H1 (cell line): ENCODE measurements around the gene KPNA1. TPM values are rescaled to one million over a fixed set of nuclear protein-coding genes. Genes with fewer than 3 reads are reported as not detected.

Source experiments
- EP300 ChIP-seq, 2 experiments: IDR thresholded peaks; 1 replicate in 1 of 2; 2 replicates in 1 of 2; pipeline ENCODE4 v1.6.1; 2011 to 2012; ENCODE audit warnings: low read depth in 2 of 2, low read length in 2 of 2, mild to moderate bottlenecking in 2 of 2, borderline replicate concordance in 1 of 2, inconsistent platforms in 1 of 2, moderate library complexity in 1 of 2
- SRF ChIP-seq: IDR thresholded peaks from 2 replicates; pipeline ENCODE4 v1.6.1; 2011; ENCODE audit warnings: mild to moderate bottlenecking, low read depth, low read length, moderate library complexity
- polyA plus RNA-seq, 7 experiments: library from polyadenylated mRNA; depleted of rRNA in 3 of 7; stranded (reverse) in 5 of 7; unstranded in 2 of 7; fragments of >200 nt in 5 of 7; fragments of 200-250 nt in 2 of 7; gene quantifications; 1 replicate in 5 of 7; 2 replicates in 1 of 7; 4 replicates in 1 of 7; pipeline versions ENCODE4 v1.2.1 to v1.2.3, GENCODE V29; 2011 to 2013; ENCODE audit warnings: missing spikeins in 2 of 7, mixed read lengths in 2 of 7
- total RNA-seq: library from RNA; stranded (reverse); fragmentation: NEBNext Ultra II Directional; extraction: Animal tissue kit (Norgen Biotek cat#: 25700); gene quantifications from 2 replicates; pipeline ENCODE4 v1.2.1, GENCODE V29; 2021

The KPNA1 gene
- total and polyA plus RNA-seq, 2 of the 8 experiments (the other 6 are each of a cell fraction or from before 2014, with no cell fraction given) = 14.8 to 63.0 TPM

DNA sequence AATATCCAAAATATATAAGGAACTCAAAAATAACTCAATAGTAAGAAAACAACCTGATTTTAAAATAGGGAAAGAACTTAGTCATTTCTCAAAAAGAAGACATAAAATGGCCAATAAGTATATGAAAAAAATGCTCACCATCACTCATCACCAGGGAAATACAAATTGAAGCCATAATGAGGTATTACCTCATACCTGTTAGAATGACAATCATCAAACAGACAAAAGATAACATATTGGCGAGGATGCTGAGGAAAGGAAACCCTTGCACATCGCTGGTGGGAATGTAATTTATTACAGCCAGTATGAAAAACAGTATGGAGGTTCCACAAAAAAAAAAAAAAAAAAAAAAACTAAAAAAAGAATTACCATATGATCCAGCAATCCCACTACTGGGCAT lies 38.2 kb downstream of the KPNA1 start (continued):
- no peak for TF ChIP-seq EP300 (IDR thresholded peaks at IDR 0.05; ENCODE audit: borderline replicate concordance in 1 of 2, low read depth in 2 of 2, low read length in 2 of 2)
- no peak for TF ChIP-seq SRF
- TF ChIP-seq, all 59 proteins: peak for 0
